DMS79 treated with DMSO at 0.1 percent for 48 hours (cell line): Measurements from ENCODE around the gene SERPINB3.
"Not testable (repeated sequence)": the region's sequence is repeated elsewhere in the genome, so short reads cannot be mapped to it uniquely, and the experiment has no call there.

Experiments used
- DNase-seq: peaks from one replicate; lab custom pipeline; 2025; lab: John Stamatoyannopoulos, UW

SERPINB3 gene

DNA sequence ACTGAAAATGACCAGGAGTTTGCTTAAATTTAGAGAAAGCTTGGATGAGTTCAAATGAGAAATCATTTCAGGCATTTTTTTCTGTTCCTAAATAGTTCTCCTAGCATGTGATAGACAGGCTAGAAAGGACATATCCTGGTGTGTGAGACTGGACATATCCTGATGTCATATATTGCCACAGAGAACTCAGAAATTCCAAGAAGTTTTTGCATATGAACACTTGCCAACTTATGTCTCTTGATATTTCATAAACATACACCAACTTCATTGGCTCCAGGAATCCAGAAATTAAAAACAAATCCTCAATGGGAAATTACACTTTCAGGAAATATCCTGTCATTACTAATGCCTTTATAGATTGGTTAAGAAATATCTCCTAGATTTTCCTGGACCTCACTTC lies 14.8 kb downstream of the SERPINB3 start:
- DNase-seq = no peak

DNA sequence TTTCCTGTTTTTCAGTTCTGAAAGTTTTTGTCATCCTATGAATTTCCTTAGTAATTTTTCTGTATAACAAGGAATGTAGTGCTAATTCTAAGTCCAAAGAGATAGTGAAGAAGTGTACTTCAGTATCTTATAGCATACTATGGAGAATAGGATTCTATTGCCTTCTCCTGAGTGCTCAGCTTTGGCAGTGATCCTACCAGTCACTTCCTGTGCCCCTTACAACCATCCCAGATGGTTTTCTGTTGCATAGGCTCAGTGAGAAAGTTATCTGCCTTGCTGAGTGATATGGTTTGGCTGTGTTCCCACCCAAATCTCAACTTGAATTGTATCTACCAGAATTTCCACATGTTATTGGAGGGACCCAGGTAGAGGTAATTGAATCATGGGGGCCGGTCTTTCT lies 17.0 kb downstream of the SERPINB3 start:
- DNase-seq = not testable (repeated sequence)

DNA sequence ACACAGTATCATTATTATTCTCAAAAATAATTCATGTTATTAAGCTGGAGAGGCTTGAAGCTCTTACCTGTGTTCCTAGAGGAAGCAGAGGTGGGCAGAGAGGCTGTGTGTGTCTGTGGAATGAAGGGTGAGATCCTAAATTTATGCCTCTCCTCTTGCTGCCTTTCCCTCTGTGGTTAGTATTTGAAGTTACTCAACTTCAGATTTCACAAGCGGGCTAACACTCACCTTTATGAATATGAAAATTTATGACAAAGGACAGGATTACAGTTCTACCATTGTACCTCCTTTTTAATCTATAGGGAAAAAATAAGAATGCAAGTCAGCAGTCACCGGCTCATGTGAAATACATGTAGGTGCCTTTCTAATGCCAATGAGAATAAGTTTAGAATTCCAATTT lies 17.6 kb downstream of the SERPINB3 start, which contains the start of gene SERPINB4:
SERPINB4 (minus strand) TSS at position 115 of the 400 bp plus-strand sequence. CDS start 679 bp downstream, outside the sequence.
- not testable (repeated sequence) for DNase-seq

DNA sequence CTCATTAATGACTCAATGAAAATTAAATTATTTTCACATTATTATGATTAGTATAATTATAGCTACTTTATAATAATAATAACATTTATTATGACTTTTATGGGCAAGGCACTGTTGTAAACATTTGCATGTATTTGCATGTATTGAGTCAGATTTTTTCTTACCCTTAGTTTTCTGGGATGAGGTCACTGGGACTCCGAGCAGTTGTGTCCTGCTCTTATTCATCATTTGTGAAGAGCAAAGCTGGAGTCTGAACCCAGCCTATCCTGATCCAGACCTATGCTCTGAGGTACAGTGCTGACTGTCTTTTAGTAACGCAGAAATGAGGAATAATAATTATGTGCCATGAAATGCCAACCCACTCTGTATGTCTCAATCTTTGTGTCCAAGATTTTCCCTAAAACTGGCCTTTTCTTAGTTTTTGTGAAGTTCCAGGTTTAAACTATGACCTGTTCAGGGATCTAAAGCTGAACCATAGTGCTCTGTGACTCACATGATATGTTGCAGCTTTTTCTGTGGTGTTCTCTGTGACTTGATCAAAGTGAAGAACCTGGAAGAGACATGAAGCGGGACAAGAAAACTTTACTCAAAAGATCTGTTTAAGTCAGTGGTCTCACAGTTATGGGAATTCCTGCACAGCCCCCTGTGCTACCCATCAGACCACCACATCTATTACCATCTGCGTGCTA lies 18.9 kb downstream of the SERPINB3 start:
- not testable (repeated sequence) for DNase-seq

DNA sequence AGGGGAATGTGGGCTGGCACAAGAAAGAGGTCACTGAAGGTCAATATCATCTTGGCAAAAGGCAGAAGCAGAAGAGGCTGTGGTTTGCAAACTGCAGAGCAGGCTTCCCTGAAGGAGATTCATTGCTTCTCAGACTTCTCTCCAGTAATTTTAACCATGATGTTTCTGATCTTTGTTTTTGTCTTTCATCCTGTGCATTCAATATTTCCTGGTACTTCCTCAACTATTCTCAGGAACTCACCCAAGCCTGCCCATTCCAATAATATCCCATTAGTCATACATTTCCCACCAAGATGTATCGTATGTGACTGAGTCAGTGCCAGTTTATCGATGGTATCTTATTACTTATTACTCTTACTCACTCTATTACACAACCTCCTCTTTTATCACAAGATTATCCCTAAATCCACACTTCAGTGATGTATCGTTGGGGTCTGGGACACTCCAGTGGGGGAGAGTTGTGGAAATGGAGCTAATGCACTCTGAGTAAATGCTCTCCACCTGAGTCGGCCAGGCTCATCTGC lies 20.5 kb downstream of the SERPINB3 start:
- DNase-seq = peak; percentile 37

DNA sequence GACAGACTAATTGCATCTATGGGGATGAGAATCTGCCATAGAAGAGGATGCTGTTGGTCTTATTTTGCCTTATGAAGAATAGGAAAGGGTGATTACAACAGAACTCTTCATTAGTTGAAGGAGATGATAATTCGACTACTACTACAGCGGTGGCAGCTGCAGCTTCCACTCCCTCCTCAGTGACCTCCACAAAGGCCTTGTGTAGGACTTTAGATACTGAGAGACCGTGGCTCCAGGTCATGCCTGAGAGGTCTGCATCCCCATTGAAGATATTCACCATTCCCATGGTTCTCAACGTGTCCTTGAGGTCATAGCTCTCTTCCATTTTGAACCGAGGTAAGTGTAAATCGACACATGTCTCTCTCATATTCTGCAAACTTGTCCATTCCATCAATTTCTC lies 24.0 kb downstream of the SERPINB3 start:
- DNase-seq = no peak

DNA sequence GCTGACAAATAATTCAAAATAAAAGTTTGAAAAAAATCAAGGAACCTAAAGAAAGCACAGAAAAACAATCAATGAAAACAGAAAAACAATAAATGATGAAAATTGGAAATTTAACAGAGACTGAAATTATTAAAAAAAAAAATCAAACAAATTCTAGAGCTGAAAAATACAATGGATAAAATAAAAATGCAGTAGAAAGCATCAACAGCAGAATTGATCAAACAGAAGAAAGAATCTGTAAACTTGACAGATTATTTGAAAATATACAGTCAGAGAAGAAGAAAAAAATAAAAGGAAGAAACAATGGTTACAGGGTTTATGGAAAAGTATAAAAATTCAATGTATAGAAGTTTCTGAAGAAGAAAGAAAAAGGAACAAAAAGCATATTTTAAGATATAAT lies 33.9 kb downstream of the SERPINB3 start:
- DNase-seq = no peak

DNA sequence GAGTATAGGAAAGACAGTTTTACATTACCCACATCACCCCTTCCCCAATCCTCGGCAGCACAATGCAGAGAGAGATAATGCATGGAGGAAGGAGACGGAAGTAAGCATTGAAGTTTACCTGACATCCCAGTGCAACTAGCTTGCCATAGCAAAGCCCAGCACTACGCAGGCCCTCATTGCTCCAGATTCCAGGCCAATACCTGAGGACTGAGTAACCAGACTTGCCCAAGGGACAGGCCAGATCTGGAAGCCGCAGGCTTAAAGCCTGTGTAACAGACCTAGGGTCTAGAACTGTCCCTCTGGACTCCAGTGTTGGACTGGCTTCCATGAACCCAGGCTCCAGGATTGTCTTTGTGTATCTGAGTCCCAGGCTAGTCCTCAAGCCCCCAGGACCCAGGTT lies 35.3 kb downstream of the SERPINB3 start:
- DNase-seq = no peak

DNA sequence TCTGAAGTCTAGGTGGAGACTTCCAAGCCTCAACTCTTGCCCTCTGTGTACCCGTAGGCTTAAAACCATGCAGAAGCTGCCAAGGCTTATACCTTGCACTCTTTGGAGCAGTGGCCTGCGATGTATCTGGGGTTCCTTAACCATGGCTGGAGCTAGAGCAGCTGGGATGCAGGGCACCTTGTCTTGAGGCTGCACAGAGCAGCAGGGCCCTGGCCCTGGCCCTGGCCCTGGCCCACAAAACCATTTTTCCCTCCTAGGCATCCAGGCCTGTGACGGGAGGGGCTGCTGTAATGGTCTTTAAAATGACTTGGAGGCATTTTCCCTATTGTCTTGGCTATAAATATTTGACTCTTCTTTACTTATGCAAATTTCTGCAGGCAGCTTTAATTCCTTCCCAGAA lies 36.8 kb downstream of the SERPINB3 start:
- no peak for DNase-seq

DNA sequence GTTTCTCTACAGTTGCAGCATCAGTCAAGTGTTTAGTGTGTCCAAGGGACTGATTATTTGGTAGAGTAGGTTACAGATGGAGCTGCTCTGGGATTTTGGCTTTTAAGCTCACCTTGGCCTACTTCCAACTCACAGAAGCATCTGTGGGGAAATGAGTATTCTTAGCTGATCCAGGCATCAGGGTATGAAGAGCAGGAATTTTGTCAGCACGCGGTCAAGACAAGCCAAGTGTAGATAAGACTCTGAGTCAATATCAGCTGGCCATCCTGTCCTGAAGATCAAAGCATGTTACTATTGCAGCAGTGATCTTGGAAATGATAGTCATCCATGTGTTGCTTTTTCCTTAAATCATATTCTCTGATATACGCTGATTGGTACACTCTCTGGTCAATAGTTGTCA lies 42.0 kb downstream of the SERPINB3 start:
- DNase-seq = no peak

DNA sequence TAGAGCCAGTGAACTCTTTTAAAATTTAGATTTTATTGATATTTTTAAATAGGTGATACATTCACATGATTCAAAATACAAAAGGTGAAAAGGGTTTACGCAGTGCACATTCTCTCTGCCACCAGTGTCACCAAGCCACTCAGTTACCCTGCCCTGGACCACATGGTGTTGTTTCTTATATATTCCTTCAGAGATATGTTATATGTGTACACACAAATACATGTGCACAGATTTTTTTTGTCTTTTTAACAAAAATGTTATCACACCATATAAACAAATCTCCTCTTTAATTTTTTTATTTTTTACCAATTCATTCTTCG lies 43.8 kb downstream of the SERPINB3 start:
- DNase-seq = no peak

DNA sequence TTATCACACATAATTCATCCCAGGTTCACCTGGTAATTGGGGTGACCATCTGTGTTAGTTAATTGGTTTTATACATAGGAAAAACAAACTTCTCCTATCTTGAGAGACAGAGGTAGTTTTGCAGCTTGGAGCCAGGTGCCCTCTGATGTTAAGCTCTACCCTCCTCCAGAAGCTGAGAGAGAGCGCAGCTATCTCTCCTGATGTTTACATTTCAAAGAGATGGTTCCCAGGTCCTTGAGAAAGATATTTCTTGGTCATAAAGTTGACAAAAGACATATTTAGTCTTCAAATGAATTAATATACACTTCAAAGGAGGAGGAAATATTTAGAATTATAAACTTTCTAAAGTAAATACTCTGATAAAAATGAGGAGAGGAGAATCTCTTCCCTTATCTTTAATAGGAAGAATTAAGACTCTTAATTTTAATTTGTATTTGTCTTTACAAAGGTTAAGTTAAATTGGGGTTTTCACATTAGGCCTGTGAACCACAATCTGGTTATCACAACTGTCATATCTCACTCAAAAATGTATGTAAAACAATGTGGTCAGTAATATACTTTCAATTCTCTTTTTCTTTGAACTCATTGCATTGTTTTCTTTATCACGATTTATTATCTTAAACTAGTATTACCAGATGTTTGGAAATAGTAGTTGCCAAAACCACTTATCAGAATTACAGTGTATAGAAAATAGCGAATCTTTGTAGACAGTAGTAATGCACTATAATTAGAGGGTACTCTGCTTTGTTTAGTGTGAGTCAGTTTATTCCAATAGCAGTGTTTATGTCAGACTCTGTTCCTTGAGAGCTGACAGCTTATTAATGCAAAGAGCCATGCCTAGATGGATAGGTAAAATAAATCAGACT lies 44.4 kb downstream of the SERPINB3 start:
- peak; percentile 56 for DNase-seq

DNA sequence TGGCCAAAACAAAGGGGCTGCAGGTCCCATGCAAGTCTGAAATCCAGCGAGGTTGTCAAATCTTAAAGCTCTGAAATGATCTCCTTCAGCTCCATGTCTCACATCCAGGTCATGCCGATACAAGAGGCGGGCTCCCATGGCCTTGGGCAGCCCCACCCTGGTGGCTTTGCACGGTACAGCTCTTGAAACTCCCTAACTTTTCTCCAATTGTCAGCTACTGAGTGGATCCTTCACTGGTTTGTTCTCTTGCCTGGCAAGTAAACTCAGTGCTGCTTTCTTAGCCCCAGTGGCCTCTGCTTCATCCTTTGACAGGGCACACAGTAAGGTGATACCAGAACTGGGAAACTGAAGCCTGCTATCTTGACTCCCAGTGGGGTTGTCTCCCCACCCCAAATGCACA lies 48.3 kb downstream of the SERPINB3 start:
- no peak for DNase-seq

DNA sequence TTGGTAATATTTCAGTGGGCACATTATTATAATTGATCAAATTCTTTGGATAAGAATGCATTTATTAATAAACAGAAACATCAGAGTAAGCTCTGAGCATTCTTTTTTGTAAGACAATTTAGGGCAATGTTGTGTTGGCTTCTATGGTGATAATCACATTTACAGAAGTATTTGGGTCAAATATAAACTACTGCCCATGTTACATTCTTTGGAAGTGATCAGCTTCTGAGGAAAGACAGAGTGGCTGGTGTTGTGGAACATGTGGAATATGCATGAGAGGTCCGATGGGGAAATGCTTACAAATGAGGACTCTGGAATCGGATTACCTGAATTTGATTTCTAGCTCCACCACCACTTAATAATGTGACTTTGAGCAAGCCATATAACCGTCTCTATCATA lies 55.2 kb downstream of the SERPINB3 start:
- no peak for DNase-seq
